ENCODE measurements around the gene GALNT14.

The GALNT14 gene

DNA sequence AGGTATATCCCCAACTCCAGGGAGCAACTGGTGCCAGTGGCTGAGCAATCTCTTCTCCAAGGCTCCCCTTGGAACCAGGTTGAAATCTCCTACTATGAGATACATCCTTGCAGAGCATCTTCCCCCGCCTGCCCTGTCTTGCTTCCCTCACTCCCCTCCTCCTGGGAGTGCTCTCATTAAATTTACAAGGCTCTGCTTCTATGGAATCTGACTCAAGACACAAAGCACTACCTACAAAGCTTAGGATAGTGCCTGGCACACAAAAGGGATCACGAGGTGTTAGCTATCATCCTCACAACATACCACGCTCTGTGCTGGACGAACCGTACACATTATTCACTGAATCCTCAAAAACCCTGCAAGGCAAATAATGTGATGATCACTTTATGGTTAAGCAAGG is 121.6 kb downstream of the GALNT14 start:
- no peak for DNase-seq (ENCODE audit: low read depth in 1 of 2, low spot score in 1 of 2)

DNA sequence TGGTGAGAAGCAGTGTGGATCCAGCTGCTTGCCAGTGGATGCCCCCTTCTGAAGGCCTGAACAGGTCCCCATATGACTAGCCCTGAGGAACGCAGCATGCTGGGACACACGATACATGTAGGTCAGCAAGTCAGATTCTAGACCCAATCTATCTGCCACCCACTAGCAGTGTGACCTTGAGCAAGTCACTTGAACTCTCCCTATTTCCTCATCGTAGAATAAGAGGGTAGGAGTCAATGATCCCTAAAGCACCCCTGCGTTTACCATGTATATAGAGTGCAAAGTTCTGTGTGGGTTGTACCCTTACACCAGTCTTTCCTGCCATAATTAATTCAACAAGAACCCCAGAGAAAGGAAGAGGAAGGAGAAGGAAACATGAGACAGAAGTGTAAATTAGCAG is 123.7 kb downstream of the GALNT14 start:
- DNase-seq (ENCODE audit: low read depth in 1 of 2, low spot score in 1 of 2): no peak

DNA sequence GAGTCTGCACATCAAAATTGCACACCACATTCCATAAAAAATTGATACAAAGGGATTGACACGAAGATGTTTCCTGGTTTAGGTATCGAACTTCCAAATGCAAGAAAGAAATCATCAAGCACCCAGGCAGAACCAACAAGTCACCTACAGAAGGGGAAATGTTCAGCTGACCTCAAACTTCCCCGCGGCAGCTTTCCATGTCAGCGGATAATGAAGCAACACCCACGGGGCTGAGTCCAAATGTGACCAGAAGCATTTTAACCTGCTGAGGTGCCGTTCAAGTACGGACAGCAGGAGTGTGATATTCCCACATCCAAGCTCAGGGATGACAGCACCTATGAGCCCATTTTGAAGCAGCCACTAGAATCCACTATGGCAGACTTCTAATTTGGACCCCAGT is 124.9 kb downstream of the GALNT14 start:
- DNase-seq (ENCODE audit: low read depth in 1 of 2, low spot score in 1 of 2): no peak

DNA sequence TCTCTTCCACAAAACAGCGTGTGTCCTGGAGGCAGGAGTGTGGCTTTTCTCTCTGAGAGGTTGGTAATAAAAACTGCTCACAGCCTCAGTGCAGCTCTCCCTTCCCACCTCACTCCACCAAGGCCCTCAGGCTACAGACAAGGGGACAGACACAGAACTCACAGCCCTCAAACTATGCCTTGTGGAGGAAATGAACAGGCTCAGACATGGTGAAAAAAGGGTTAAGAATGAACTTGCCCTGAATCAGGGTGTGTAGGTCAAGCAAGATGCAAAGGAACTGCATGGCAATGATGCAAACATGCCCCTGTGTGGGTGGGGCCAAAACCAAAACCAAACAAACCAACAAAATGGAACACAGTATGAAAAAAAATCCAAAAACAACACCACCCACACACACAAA is 125.8 kb downstream of the GALNT14 start:
- DNase-seq (ENCODE audit: low read depth in 1 of 2, low spot score in 1 of 2): no peak

DNA sequence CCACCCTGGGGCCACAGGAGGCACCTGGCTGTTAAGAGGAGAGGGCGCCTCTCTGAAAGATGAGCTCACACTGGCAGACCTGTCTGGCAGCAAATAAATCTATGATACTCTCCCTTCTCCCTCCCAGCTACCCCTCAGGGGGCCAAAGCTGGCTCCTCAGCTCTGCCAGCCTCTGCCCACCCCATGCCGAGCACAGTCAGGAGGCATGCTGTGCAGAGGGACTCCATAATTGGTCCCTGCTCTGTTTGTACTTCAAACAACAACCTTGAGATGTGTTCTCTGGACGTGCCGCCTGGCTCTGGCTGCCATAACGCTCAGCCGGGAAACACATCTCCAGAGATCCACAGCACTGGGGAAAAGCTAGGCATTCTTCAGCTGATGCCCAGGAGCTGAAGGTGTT is 126.7 kb downstream of the GALNT14 start:
- DNase-seq (ENCODE audit: low read depth in 1 of 2, low spot score in 1 of 2): no peak

DNA sequence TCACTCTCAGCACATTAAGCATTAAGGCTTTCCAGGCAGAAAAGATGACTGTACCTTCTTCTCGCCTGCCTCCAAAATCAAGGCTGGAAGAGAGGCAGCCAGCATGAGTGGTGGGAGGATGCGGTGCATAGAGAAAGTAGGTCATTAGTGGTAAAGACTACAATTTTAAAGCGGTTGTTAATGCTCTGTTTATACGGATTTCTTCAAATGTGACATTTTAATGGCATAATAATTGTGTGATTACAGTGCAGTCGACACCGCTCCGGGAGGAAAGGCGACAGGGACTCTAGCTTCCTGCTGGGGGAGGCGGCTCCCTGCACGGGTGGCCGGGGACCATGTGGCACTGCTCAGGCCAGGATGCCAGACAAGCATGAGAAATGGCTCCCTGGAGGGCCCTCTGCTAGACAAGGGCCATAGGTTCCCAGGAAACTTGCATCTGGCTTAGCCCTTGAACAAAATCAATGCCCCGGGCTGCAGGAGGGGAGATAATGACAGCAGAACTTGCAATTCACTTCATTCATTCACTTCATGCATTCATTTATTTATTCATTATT is 129.6 kb downstream of the GALNT14 start:
- no peak for DNase-seq (ENCODE audit: low read depth in 1 of 2, low spot score in 1 of 2)

DNA sequence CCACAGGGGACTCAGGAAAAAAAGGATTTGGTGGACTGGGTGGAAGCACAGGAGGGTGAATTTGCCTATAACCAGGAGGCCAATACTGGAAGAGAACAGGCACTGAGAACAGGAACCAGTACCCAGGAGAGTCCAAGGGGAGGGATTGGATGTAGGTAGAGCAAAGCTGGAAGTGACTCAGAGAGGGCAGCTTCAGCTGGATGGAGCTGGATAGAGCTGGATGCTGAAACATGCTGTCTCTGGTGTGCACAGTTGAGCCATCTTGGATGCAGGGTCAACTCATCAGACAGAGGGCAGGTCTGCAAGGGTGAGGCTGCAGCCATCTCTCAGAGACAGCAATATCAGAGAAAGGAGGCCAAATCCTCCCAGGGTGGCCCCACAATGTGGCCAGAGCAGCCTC is 134.0 kb downstream of the GALNT14 start:
- no peak for DNase-seq (ENCODE audit: low read depth in 1 of 2, low spot score in 1 of 2)

DNA sequence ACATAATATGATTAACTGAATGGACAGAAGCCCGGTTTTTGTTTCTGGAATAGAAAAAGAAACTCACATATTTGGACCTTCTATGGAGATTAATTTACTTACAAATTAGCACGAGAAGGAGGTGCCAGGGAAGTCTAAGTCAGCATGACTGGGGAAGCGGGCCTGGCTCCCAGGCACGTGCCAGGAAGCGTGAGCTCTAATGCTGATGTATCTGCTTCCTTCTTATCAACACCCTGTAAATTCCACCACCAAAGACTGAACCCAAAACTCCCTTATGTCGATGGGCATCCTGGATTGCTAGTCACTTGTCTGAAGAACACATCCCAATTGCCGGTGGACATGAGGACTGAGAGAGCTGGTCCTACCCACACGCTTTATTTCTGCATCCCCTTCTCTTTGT is 134.5 kb downstream of the GALNT14 start:
- DNase-seq (ENCODE audit: low read depth in 1 of 2, low spot score in 1 of 2): no peak

DNA sequence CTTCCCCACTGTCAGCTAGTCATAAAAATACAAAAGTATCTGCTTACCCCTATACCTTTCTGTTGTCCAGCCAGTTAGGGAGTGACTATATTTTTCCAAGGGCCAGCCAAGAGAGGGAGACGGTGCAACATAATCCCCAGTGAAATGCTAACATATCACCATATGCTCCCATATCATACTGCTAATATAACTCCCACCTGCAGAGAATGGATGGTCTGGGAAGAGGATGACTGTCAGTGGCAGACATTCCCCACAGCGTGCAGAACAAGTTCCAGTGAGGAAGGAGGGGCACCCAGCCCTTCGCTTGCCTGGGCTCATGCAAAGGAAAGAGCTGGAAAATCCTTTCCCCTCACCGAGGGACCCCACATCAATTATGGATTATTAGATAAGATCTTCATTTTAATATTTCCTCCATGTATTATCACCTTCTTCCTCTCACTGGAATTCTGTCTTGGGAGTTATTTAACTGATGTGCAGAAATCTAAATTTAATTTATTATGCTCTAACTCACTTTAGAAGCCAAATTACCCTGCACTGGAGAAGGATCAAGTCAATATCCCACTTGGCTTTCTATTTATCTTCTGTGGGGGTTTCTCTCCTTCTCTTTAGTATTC is 135.6 kb downstream of the GALNT14 start:
- DNase-seq (ENCODE audit: low read depth in 1 of 2, low spot score in 1 of 2): no peak

DNA sequence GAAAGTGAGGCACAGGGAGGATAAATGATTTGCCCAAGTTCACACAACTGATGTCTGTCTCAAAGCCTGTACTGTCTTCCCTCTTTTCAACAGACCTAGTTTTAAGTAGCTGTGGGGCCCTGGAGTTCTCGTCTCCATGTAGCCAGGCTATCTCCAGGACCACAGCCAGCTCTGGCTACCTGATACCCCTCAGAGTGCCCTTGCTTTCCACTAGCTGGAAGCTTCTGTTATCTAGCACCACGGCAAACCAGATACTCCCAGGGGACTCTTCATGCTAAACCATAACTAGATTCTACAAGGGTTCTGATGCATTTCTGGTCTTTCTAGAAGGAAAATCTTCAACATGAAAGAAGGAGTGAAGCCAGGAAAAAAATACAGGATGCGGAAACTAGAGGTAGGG is 137.3 kb downstream of the GALNT14 start:
- DNase-seq (ENCODE audit: low read depth in 1 of 2, low spot score in 1 of 2): no peak

DNA sequence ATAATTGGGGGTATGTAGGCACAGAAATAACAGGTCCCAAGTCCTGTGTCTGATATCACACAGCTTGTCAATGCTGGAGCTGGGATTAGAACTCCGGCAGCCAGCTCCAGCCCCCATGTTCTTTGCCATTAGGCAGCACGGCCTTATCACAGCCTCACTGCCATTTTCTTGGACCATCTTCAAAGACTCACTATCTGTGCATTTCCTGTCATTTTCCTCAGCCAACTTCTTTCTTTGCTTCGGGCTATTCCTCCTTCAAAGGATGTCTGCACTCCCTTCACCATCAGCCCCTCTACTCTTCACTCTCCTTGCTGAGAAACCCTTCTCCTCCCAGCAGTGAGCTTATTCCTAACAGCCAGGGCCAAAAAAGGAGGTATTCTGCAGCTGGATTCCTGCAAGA is 139.6 kb downstream of the GALNT14 start:
- no peak for DNase-seq (ENCODE audit: low read depth in 1 of 2, low spot score in 1 of 2)

DNA sequence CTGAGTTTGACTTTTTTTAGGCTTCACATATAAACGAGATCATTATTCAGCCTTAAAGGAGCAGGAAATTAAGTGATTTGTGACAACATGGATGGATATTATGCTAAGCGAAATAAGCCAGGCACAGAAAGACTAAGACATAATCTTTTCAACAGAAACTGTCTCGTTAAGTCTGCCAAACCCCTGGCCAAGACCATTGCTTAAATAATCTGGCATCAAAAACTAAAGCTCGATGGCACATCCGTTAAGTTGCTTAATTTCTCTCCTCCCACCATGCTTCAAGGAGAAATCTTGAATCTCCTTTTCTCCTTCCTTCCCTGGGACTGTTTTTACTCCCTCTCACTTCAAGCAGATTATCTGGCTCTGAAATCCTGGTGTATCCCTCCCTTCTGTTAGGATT is 140.3 kb downstream of the GALNT14 start:
- DNase-seq (ENCODE audit: low read depth in 1 of 2, low spot score in 1 of 2): no peak

DNA sequence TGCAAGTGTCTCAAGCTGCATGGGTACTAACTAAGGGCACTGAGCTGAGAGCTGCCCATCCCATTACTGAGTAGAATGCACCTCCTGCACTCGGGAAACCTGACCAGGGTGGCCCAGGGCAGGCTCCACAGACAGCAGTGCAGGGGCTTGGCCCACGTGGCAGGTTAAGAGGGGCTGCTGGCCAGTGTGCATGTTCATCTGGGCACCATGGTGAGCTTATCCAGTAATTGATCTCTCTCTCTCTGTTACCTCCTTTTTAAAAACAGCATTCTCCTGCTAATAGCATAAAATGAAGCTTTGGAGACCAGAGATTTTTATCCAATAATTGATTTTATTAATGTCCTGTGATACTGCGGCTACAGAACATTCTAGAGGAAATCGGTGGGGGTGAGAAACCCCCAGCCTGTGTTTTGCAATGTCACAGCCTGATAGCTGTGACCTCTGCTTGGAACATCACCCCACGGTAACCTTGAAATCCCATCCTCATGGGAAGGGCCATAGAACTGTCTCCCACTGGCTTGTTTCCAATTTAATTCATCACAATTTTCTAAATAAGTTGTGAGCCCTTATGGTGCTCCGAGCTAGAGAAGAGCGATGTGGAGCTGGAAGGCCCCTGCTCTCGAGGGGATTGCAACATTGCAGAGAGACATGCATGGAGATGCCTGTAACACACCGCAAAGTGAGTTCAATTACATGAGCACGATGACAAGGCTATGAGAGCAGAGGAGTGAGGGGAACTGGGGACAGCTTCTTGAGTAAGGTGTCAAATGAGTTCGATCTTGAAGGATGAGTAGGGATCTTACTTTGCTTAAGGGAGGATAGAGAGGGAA is 143.8 kb downstream of the GALNT14 start:
- DNase-seq (ENCODE audit: low read depth in 1 of 2, low spot score in 1 of 2): no peak

DNA sequence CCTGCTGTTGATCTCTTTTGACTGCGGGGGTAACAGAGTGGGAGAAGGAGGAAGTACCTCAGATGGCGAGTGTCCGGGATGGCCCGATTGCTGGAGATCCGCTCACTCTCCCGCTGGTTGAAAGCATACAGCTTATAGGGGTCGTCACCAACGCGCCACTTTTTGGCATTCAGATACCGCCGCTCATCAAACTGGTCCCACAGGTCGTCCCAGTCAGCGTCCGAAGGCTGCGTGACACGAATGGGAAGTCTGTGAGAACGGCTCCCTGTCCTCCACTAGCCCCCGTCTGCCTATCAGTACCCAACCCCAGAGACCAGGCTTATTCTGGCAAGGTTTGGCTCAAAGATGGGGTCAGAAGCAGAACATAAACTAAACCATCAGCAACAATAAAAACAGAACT is 145.5 kb downstream of the GALNT14 start:
- no peak for DNase-seq (ENCODE audit: low read depth in 1 of 2, low spot score in 1 of 2)

DNA sequence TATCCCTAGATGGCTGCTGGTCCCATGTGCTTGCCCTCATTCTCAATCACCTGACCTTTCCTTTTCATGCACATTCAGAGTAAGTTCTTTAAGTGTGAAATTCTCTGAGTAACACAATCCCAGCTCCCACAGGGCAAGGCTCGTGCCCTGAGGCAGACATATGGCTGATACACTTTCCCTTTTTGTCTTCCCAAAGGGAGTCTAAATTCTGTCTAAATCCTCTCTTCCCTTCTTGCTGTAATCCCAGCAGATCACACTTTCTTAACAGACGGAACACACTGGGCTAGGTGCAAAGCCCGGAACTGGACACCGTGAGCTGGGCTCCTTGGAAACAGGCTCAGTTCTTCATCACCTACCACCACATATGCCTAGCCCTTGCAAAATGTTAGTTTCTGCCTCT is 147.6 kb downstream of the GALNT14 start:
- no peak for DNase-seq (ENCODE audit: low read depth in 1 of 2, low spot score in 1 of 2)

DNA sequence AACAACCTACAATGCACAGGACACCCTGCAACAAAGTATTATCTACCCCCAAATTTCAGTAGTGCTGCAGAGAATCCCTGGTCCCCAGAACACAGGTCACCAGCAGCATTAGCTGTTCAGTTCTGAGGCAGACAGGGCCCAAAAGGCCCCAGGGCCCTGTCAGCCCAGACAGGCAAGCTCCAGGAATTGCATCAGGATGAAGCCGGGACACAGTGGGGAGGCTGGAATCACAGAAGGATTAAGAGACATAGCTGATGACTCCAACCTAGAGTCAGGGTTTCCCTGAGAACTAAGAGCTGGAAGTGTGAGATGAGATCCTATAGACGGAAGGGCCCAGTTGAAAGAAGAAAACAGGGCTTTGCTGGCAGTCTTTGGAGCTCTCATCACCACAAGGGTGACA is 148.1 kb downstream of the GALNT14 start:
- DNase-seq (ENCODE audit: low read depth in 1 of 2, low spot score in 1 of 2): no peak

DNA sequence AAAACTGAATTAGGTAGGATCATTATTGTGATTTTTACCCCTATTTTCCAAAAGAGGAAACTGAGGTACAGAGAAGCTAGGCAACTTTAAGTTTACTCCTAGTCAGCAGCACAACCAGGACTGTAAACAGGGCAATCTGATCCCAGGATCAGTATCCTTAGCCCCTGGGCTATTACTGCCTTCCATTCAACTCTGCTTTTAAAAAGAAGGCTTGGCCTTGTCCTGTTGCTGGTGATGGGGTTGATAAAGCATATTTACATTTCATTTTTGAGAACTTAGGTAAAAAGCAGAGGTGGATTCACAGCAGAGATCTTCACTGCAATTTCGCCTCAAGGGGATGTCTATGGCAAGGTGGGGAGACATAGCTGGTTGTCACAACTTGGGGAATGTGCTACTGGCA is 148.5 kb downstream of the GALNT14 start:
- no peak for DNase-seq (ENCODE audit: low read depth in 1 of 2, low spot score in 1 of 2)

DNA sequence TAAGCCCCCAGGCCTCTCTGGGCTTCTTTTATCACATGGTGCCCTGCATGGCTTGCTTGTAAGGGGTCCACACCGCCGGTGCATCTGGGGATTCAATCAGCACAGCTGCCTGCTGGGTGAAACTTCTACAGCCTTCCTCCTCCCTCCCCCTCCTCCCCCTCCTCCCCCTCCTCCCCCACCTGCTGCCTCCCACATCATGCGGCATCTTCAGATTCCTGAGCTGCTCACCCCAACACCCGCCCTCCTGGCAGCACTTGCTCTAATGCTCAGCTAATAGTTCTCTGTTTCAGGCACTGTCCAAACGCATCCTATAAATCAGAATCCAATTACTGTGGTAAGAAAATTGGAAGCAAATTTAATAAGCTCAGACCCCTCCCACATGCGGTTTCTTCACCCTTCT is 150.7 kb downstream of the GALNT14 start:
- DNase-seq (ENCODE audit: low read depth in 1 of 2, low spot score in 1 of 2): no peak

DNA sequence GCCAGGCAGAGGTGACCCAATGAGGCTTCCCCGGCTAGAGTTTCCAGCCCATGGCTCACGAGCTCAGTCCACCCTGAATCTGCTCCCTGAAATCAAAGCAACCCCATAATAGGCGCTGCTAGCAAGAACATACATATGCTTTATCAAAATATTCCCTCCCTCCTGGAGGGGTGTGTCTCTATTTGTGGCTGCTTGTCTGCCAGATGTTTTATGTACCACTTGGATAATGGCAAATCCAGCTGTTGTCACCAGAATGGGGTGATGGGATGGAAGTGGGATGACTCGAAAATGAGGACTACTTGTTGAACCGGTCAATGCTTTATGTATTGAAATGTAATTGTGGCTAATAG is 152.0 kb downstream of the GALNT14 start:
- no peak for DNase-seq (ENCODE audit: low read depth in 1 of 2, low spot score in 1 of 2)

DNA sequence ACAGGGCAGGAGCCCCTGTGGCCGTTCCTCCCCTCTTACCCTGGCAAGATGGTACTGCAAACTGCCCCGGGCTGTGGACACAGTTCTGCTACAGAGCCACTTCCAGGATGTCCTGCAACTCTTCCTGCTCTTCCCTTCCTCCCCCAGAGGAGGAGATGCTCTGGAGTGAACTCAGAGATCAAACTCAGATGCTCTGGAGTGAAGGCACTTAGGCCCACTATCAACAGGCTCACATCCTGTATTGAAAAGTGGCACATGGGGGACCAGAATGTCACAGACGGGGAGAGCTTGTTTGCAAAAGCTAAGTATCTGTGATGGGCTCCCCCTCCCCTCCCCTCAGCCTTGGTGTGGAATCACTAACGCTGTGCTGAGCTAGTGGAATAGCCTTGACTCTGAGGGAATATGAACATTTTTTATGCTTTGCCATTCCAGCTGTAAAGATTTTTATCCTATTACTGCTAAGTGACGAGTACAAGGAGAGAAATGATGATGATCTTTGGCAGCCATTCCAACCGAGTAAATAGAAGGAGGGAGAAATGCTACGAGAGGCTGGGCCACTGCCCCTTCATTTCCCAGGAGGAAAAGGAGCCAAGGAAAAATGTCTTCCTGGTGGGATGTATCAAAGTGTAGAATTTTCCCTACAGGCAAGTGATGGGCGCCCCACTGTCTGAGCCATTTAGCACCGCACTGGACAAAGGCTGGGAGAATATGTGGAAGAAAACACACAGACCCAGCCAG is 152.6 kb downstream of the GALNT14 start:
- no peak for DNase-seq (ENCODE audit: low read depth in 1 of 2, low spot score in 1 of 2)

DNA sequence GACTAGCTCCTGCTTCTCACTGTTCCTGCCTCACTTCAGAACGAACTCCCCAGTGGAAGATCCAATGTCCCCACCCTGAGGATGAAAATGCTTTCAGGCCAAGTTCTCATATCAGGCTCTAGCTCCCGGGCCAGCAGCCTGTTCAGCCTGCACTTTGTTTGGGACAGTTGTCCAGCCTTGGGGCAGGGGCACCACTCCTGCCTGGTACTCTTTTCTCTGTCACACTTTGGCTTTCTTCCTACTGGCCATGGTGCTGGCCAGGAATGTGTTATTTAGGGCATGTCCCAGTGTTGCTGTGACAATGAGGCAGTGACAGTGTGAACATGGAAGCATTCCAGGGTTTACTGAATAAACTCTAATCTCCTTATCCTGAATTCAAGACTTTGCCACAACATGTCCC is 154.1 kb downstream of the GALNT14 start:
- no peak for DNase-seq (ENCODE audit: low read depth in 1 of 2, low spot score in 1 of 2)

DNA sequence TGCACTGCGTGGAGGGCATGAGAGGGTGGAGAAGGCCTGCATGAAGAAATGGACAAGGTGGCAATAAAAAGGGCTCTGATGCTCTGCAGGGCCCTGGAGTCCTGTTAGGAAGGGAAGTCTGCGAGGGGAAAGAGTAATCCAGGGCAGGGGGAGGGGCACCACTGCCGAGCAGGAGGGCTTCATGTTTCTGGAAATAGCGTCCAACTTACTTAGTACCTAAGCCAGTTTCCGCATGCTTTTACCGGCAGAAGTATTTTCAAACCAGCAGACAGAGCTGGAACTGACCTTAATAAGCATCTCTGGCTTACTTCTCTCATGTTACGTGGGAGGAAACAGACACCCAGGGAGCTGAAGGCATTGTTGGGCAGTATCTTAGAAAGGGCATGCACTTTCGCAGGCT is 156.7 kb downstream of the GALNT14 start:
- no peak for DNase-seq (ENCODE audit: low read depth in 1 of 2, low spot score in 1 of 2)

All from stimulated activated CD4-positive, alpha-beta T cell treated with anti-CD3 and anti-CD28 coated beads, Interleukin-15, amount 100 ng/mL, for 1 hour (primary cell).